Activated effector memory CD4-positive, alpha-beta T cell treated with anti-CD3 and anti-CD28 coated beads, Interleukin-2, amount 50 U/mL, for 16 hours (primary cell): Measurements from ENCODE around the gene EPB42.
"Not testable (repeated sequence)": the region's sequence is repeated elsewhere in the genome, so short reads cannot be mapped to it uniquely, and the experiment has no call there.

Experiments used
- DNase-seq: peaks from one replicate; pipeline ENCODE4 v3.0.0-alpha.2; 2020

EPB42 gene

GRCh38 chr15:43184407-43185124 lies 36.3 kb downstream of the EPB42 start:
- no peak for DNase-seq

GRCh38 chr15:43183270-43183669 lies 37.5 kb downstream of the EPB42 start:
- no peak for DNase-seq

- DNase-seq, result not testable (repeated sequence)
Measured at GRCh38 chr15:43177147-43177546, 43.7 kb downstream of the EPB42 start.

GRCh38 chr15:43175656-43176309 lies 45.0 kb downstream of the EPB42 start:
- not testable (repeated sequence) for DNase-seq

- no peak for DNase-seq
Measured at GRCh38 chr15:43169888-43170287, 50.9 kb downstream of the EPB42 start.

GRCh38 chr15:43168192-43169107 lies 52.4 kb downstream of the EPB42 start:
- DNase-seq, result no peak

- DNase-seq, result not testable (repeated sequence)
Measured at GRCh38 chr15:43167261-43167660, 53.6 kb downstream of the EPB42 start.

GRCh38 chr15:43165801-43166325 lies 55.0 kb downstream of the EPB42 start:
- DNase-seq, result no peak

- DNase-seq, result no peak
Measured at GRCh38 chr15:43153269-43153668, 67.5 kb downstream of the EPB42 start.

- no peak for DNase-seq
Measured at GRCh38 chr15:43151688-43152087, 69.1 kb downstream of the EPB42 start.

- no peak for DNase-seq
Measured at GRCh38 chr15:43150191-43150929, 70.5 kb downstream of the EPB42 start.
